ENCODE results near the gene BRSK2. TPM values are rescaled to one million over a fixed set of nuclear protein-coding genes. Genes with fewer than 3 reads are reported as not detected.

The BRSK2 gene
- total and polyA plus RNA-seq, 2 donors (not counting 1 experiment from before 2014, with no cell fraction given), result 0.11 to 0.33 TPM

- TF ChIP-seq CTCF (conservative IDR thresholded peaks at IDR 0.05 in 1 of 2, IDR thresholded peaks at IDR 0.05 in 1 of 2; ENCODE audit: low read depth in 1 of 2, low read length in 2 of 2) (no peak), EZH2 (IDR thresholded peaks at IDR 0.05; ENCODE audit: low read length, missing control alignments) (no peak)
- no peak overlapping the region for H3K27ac ChIP-seq (ENCODE audit: insufficient read depth, low read length)
- no peaks in the 10 kb centered on the region for H3K27me3 ChIP-seq (ENCODE audit: control insufficient read depth, insufficient read depth, low read length)
Observed at GRCh38 chr11:1382429-1382828, 7.3 kb upstream of the BRSK2 start.

GRCh38 chr11:1382831-1383607 is 6.7 kb upstream of the BRSK2 start:
- Histone ChIP-seq H3K27me3 (ENCODE audit: control insufficient read depth, insufficient read depth, low read length) (no peaks in the 10 kb centered on the region), H3K4me3 (replicated peaks in 1 of 4; ENCODE audit: control extremely low read depth in 1 of 4, insufficient read depth in 1 of 4, low read depth in 3 of 4, low read length in 4 of 4) (peak overlapping the region; percentile 38 to 60 (median 42)), H3K4me1 (ENCODE audit: control insufficient read depth, extremely low read depth, insufficient read depth, low read length) (no peaks in the 10 kb centered on the region), H3K79me2 (ENCODE audit: control insufficient read depth, insufficient read depth, low read length) (no peaks in the 10 kb centered on the region), H3K36me3 (ENCODE audit: control insufficient read depth, insufficient read depth, low read length) (no peaks in the 10 kb centered on the region), H3K4me2 (ENCODE audit: extremely low read depth, insufficient read depth, low read length) (peak overlapping the region; percentile 87), H2AFZ (ENCODE audit: low read length) (peak overlapping the region; percentile 80), H3K9ac (ENCODE audit: insufficient read depth, low read length) (peak overlapping the region; percentile 75), H3K27ac (ENCODE audit: insufficient read depth, low read length) (no peak overlapping the region), H3K9me3 (ENCODE audit: control insufficient read depth, insufficient read depth, low read depth, low read length) (no peaks in the 10 kb centered on the region), H4K20me1 (ENCODE audit: control insufficient read depth, extremely low read depth, insufficient read depth, low read length) (no peaks in the 10 kb centered on the region)
- TF ChIP-seq EZH2 (IDR thresholded peaks at IDR 0.05; ENCODE audit: low read length, missing control alignments) (no peak), CTCF (conservative IDR thresholded peaks at IDR 0.05 in 1 of 2, IDR thresholded peaks at IDR 0.05 in 1 of 2; ENCODE audit: low read depth in 1 of 2, low read length in 2 of 2) (no peak)
- DNase-seq (ENCODE audit: low read depth in 2 of 2), result peak; percentile 63 to 72

More at GRCh38 chr11:1382429-1382828, 7.3 kb upstream of the BRSK2 start:
- DNase-seq (ENCODE audit: low read depth in 2 of 2), result no peak
- H3K4me2 ChIP-seq (ENCODE audit: extremely low read depth, insufficient read depth, low read length), result no peak overlapping the region
- no peak overlapping the region for H3K9ac ChIP-seq (ENCODE audit: insufficient read depth, low read length)
- no peaks in the 10 kb centered on the region for H3K36me3 ChIP-seq (ENCODE audit: control insufficient read depth, insufficient read depth, low read length)
- H2AFZ ChIP-seq (ENCODE audit: low read length), result no peak overlapping the region
- no peaks in the 10 kb centered on the region for H3K79me2 ChIP-seq (ENCODE audit: control insufficient read depth, insufficient read depth, low read length)
- no peak overlapping the region for H3K4me3 ChIP-seq (replicated peaks in 1 of 4; ENCODE audit: control extremely low read depth in 1 of 4, insufficient read depth in 1 of 4, low read depth in 3 of 4, low read length in 4 of 4)
- no peaks in the 10 kb centered on the region for H3K9me3 ChIP-seq (ENCODE audit: control insufficient read depth, insufficient read depth, low read depth, low read length)
- H4K20me1 ChIP-seq (ENCODE audit: control insufficient read depth, extremely low read depth, insufficient read depth, low read length), result no peaks in the 10 kb centered on the region
- no peaks in the 10 kb centered on the region for H3K4me1 ChIP-seq (ENCODE audit: control insufficient read depth, extremely low read depth, insufficient read depth, low read length)

GRCh38 chr11:1384199-1384970 is 5.3 kb upstream of the BRSK2 start:
- Histone ChIP-seq H3K9ac (ENCODE audit: insufficient read depth, low read length) (no peak overlapping the region), H3K4me2 (ENCODE audit: extremely low read depth, insufficient read depth, low read length) (no peak overlapping the region), H3K79me2 (ENCODE audit: control insufficient read depth, insufficient read depth, low read length) (no peaks in the 10 kb centered on the region), H2AFZ (ENCODE audit: low read length) (no peak overlapping the region), H3K4me1 (ENCODE audit: control insufficient read depth, extremely low read depth, insufficient read depth, low read length) (no peaks in the 10 kb centered on the region), H4K20me1 (ENCODE audit: control insufficient read depth, extremely low read depth, insufficient read depth, low read length) (no peaks in the 10 kb centered on the region), H3K27me3 (ENCODE audit: control insufficient read depth, insufficient read depth, low read length) (no peaks in the 10 kb centered on the region), H3K36me3 (ENCODE audit: control insufficient read depth, insufficient read depth, low read length) (no peaks in the 10 kb centered on the region), H3K27ac (ENCODE audit: insufficient read depth, low read length) (no peak overlapping the region), H3K4me3 (replicated peaks in 1 of 4; ENCODE audit: control extremely low read depth in 1 of 4, insufficient read depth in 1 of 4, low read depth in 3 of 4, low read length in 4 of 4) (no peak overlapping the region), H3K9me3 (ENCODE audit: control insufficient read depth, insufficient read depth, low read depth, low read length) (no peaks in the 10 kb centered on the region)
- TF ChIP-seq EZH2 (IDR thresholded peaks at IDR 0.05; ENCODE audit: low read length, missing control alignments), result no peak
- TF ChIP-seq CTCF (conservative IDR thresholded peaks at IDR 0.05 in 1 of 2, IDR thresholded peaks at IDR 0.05 in 1 of 2; ENCODE audit: low read depth in 1 of 2, low read length in 2 of 2), result no peak
- peak in 1 of 2 donors; percentile 23 for DNase-seq (ENCODE audit: low read depth in 2 of 2)
